CD4-positive, CD25-positive, alpha-beta regulatory T cell (primary cell): Measurements from ENCODE around the gene USP32. TPM values are rescaled to one million over a fixed set of nuclear protein-coding genes. Genes with fewer than 3 reads are reported as not detected.
"Not testable (repeated sequence)": the region's sequence is repeated elsewhere in the genome, so short reads cannot be mapped to it uniquely, and the experiment has no call there.

Source experiments
- ATAC-seq, 2 donors: fragments of 150-1000 bp; cut with Tn5 transposase; one replicate each; pipeline ENCODE4 v1.10.0; 2021; ENCODE audit warnings: low read depth in 2 of 2, moderate number of reproducible peaks in 2 of 2, moderate library complexity in 1 of 2
- DNase-seq, 3 donors: peaks; one replicate each; pipeline versions ENCODE4 v3.0.0 to v3.0.0-alpha.2; 2012 to 2022; ENCODE audit warnings: mixed read lengths in 1 of 3
- H3K27ac ChIP-seq: one replicate; pipeline ENCODE4 v1.7.0; 2013; ENCODE audit warnings: mild to moderate bottlenecking, low read length; ENCODE audit not compliant: insufficient read depth, poor library complexity, severe bottlenecking
- H3K27me3 ChIP-seq: one replicate; pipeline ENCODE4 v1.7.0; 2013; ENCODE audit warnings: low read length; ENCODE audit not compliant: control insufficient read depth, insufficient read depth
- H3K36me3 ChIP-seq: one replicate; pipeline ENCODE4 v1.7.0; 2013; ENCODE audit warnings: mild to moderate bottlenecking, low read length, moderate library complexity; ENCODE audit not compliant: control insufficient read depth, insufficient read depth
- H3K4me1 ChIP-seq: 2 replicates; pipeline ENCODE4 v1.7.0; 2013; ENCODE audit warnings: mild to moderate bottlenecking, low read length; ENCODE audit not compliant: insufficient read depth, control insufficient read depth, poor library complexity, severe bottlenecking
- H3K4me3 ChIP-seq: one replicate; pipeline ENCODE4 v1.7.0; 2013; ENCODE audit warnings: low read depth, mild to moderate bottlenecking, low read length, moderate library complexity
- H3K9me3 ChIP-seq, 2 experiments: 1 replicate in 1 of 2; 2 replicates in 1 of 2; pipeline ENCODE4 v1.7.0; 2013; ENCODE audit warnings: low read length in 2 of 2, mild to moderate bottlenecking in 1 of 2, moderate library complexity in 1 of 2; ENCODE audit not compliant: control insufficient read depth in 2 of 2
- H3K27ac Mint-ChIP-seq, 3 donors: one replicate each; pipeline ENCODE4 v1.8.0; 2020 to 2022; ENCODE audit warnings: mild to moderate bottlenecking in 3 of 3, mixed read lengths in 3 of 3, moderate library complexity in 2 of 3
- H3K27me3 Mint-ChIP-seq: one replicate; pipeline ENCODE4 v1.8.0; 2022; ENCODE audit warnings: mild to moderate bottlenecking, mixed read lengths
- H3K36me3 Mint-ChIP-seq: one replicate; pipeline ENCODE4 v1.8.0; 2020; ENCODE audit warnings: mixed read lengths
- H3K4me1 Mint-ChIP-seq, 4 donors: one replicate each; pipeline ENCODE4 v1.8.0; 2020 to 2022; ENCODE audit warnings: mixed read lengths in 4 of 4, mild to moderate bottlenecking in 1 of 4
- H3K4me3 Mint-ChIP-seq, 4 donors: one replicate each; pipeline ENCODE4 v1.8.0; 2020 to 2022; ENCODE audit warnings: mild to moderate bottlenecking in 4 of 4, mixed read lengths in 4 of 4, moderate library complexity in 3 of 4
- H3K9me3 Mint-ChIP-seq, 7 donors: one replicate each; pipeline ENCODE4 v1.8.0; 2020 to 2022; ENCODE audit warnings: mixed read lengths in 7 of 7, mild to moderate bottlenecking in 3 of 7, moderate library complexity in 2 of 7
- polyA plus RNA-seq, 4 donors: library from polyadenylated mRNA; unstranded; fragments of 300-500 nt; fragmentation: Illumina TruSeq; gene quantifications; one replicate each; pipeline ENCODE4 v1.2.3, GENCODE V29; 2021
- total RNA-seq: library from RNA; stranded (reverse); gene quantifications from one replicate; pipeline ENCODE4 v1.2.3, GENCODE V29; 2022

USP32 gene
- total and polyA plus RNA-seq, 5 donors from 2014 or later: 6.1 to 47.0 (median 7.5) TPM

- H3K4me1 ChIP-seq, H3K4me3 Mint-ChIP-seq, H3K27ac ChIP-seq, H3K27me3 Mint-ChIP-seq, H3K36me3 ChIP-seq, DNase-seq, H3K27ac Mint-ChIP-seq, H3K9me3 Mint-ChIP-seq, H3K9me3 ChIP-seq, H3K4me1 Mint-ChIP-seq, H3K4me3 ChIP-seq, H3K27me3 ChIP-seq, H3K36me3 Mint-ChIP-seq, ATAC-seq: not testable (repeated sequence)
Observed at GRCh38 chr17:60215895-60216294, 176.0 kb downstream of the USP32 start.

DNA sequence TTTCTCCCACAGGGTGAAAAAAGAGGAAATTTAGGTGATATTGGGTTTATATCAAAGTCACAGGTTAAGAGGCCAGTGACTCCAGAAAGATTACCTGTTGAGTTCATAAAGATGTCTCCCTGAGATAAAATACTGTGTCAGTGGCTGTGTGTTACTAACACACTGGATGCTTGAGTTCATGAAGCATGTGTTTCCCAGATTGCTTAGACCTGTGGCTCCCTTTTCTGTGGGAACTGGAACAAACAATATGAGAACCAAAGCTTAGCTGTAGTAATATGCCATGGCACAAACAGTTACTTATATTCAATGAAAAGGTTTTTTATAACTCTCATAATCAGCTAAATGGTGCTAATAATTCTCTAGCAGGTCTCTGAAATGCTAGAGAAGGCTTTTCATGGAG is 180.7 kb downstream of the USP32 start:
- H3K27me3 Mint-ChIP-seq, H3K27ac Mint-ChIP-seq, H3K9me3 Mint-ChIP-seq, H3K9me3 ChIP-seq, H3K4me3 ChIP-seq, H3K4me3 Mint-ChIP-seq, H3K4me1 ChIP-seq, H3K27ac ChIP-seq, ATAC-seq, H3K4me1 Mint-ChIP-seq, H3K36me3 Mint-ChIP-seq, H3K36me3 ChIP-seq, H3K27me3 ChIP-seq, DNase-seq: not testable (repeated sequence)

DNA sequence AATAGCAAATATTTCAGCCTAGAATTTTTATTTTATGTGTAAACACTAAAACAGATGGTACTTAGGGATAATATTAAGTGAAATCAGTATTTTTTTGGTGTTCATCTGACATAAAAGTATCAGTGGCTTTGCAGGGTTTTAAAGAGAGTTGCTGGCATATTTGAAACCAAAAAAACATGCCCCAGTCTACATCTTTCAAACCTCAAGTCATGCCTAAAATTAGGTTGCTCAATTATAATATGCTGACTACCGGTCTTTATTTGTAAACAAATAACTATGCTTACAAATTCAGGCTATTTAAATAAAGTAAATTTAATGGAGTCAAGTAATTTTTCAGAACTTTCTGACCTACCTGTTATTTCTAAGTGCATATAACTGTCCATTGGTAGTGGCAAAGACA is 183.6 kb downstream of the USP32 start:
- H3K4me3 ChIP-seq, H3K27ac ChIP-seq, H3K36me3 ChIP-seq, ATAC-seq, DNase-seq, H3K4me1 ChIP-seq, H3K27ac Mint-ChIP-seq, H3K9me3 ChIP-seq, H3K9me3 Mint-ChIP-seq, H3K27me3 ChIP-seq, H3K27me3 Mint-ChIP-seq, H3K4me3 Mint-ChIP-seq, H3K36me3 Mint-ChIP-seq, H3K4me1 Mint-ChIP-seq: not testable (repeated sequence)

DNA sequence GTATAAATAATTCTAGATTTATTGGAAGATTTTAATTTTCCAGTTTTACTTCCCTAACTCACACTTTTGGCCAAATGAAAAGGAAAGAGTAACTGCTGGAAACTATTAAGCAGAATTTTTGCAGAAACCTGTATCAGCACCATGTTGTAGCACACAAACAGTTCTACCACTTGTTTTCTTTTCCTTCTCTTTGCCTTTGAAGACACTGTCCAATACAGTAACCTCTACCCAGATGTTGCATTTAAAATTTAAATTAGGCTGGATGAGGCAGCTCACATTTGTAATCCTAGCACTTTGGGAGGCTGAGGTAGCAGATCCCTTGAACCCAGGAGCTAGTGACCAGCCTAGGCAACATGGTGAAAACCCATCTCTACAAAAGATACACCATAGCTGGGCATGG is 186.2 kb downstream of the USP32 start:
- H3K36me3 ChIP-seq, H3K4me1 ChIP-seq, ATAC-seq, H3K9me3 ChIP-seq, H3K4me3 ChIP-seq, H3K4me1 Mint-ChIP-seq, DNase-seq, H3K27ac Mint-ChIP-seq, H3K27ac ChIP-seq, H3K27me3 Mint-ChIP-seq, H3K4me3 Mint-ChIP-seq, H3K27me3 ChIP-seq, H3K36me3 Mint-ChIP-seq, H3K9me3 Mint-ChIP-seq: not testable (repeated sequence)

DNA sequence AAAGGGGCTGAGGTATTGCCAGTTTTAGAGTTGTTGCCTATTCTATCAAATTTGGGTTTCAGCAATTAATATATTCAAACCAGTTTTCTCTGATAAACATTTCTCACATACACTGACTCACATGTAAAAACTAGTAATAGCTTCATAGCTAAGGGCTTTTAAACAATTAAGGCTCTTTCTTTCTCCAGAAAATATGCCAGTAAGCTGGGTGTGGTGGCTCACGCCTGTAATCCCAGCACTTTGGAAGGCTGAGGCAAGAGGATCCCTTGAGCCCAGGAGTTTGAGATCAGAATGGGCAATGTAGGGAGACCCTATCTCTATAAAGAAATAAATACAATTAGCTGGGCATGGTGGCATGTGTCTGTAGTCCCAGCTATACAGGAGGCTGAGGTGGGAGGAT is 193.3 kb downstream of the USP32 start:
- not testable (repeated sequence) for H3K27ac Mint-ChIP-seq, DNase-seq, H3K27me3 ChIP-seq, H3K4me1 ChIP-seq, H3K9me3 ChIP-seq, H3K4me3 Mint-ChIP-seq, H3K4me3 ChIP-seq, H3K4me1 Mint-ChIP-seq, H3K27ac ChIP-seq, H3K27me3 Mint-ChIP-seq, H3K9me3 Mint-ChIP-seq, ATAC-seq
- H3K36me3 ChIP-seq: peaks cover 17% of the 10 kb centered on the region
- peaks cover 37% of the 10 kb centered on the region for H3K36me3 Mint-ChIP-seq

DNA sequence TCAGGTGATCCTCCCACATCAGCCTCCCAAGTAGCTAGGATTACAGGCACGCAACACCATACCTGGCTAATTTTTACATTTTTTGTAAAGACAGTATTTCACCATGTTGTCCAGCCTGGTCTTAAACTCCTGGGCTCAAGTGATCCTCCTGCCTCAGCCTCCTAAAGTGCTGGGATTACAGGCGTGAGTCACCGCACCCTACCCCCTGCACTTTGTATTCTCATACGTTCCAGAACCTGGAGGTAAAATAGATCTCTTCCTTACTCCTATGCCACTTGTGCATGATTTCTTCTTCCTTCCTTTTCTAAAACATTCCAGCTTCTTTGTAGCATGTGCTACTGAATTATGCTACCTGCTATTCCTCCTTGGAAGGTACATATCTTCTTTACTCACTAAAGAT is 197.8 kb downstream of the USP32 start:
- not testable (repeated sequence) for H3K9me3 Mint-ChIP-seq, H3K27ac ChIP-seq, H3K4me3 Mint-ChIP-seq, H3K27ac Mint-ChIP-seq, H3K27me3 ChIP-seq, DNase-seq, H3K4me1 ChIP-seq, ATAC-seq, H3K4me1 Mint-ChIP-seq, H3K9me3 ChIP-seq, H3K27me3 Mint-ChIP-seq, H3K4me3 ChIP-seq
- H3K36me3 Mint-ChIP-seq: peaks cover 57% of the 10 kb centered on the region
- H3K36me3 ChIP-seq: peaks cover 41% of the 10 kb centered on the region

- Histone ChIP-seq H3K4me1 (no peaks in the 10 kb centered on the region), H3K27ac (no peak overlapping the region), H3K9me3 (no peaks in the 10 kb centered on the region), H3K4me3 (no peak overlapping the region), H3K27me3 (no peaks in the 10 kb centered on the region), H3K36me3 (peaks cover 41% of the 10 kb centered on the region)
- ATAC-seq (no peak), DNase-seq (no peak)
- H3K27me3 Mint-ChIP-seq: no peaks in the 10 kb centered on the region
- no peak overlapping the region for H3K27ac Mint-ChIP-seq
- H3K9me3 Mint-ChIP-seq: no peaks in the 10 kb centered on the region
- H3K4me3 Mint-ChIP-seq: no peak overlapping the region
- H3K4me1 Mint-ChIP-seq: peaks cover 0 to 12% (median 0%) of the 10 kb centered on the region in 4 donors
- H3K36me3 Mint-ChIP-seq: peaks cover 63% of the 10 kb centered on the region
Observed at GRCh38 chr17:60193482-60193881, 198.5 kb downstream of the USP32 start.

GRCh38 chr17:60193032-60193431 is 198.9 kb downstream of the USP32 start:
- H3K4me1 ChIP-seq, H3K9me3 Mint-ChIP-seq, H3K27me3 ChIP-seq, DNase-seq, H3K27ac ChIP-seq, H3K27ac Mint-ChIP-seq, H3K27me3 Mint-ChIP-seq, H3K4me3 Mint-ChIP-seq, H3K4me3 ChIP-seq, ATAC-seq, H3K9me3 ChIP-seq: not testable (repeated sequence)
- H3K36me3 ChIP-seq: peaks cover 43% of the 10 kb centered on the region
- H3K4me1 Mint-ChIP-seq: peaks cover 0 to 12% (median 0%) of the 10 kb centered on the region in 4 donors
- peaks cover 60% of the 10 kb centered on the region for H3K36me3 Mint-ChIP-seq
